ENCODE measurements around the gene EFCAB14.

DNA sequence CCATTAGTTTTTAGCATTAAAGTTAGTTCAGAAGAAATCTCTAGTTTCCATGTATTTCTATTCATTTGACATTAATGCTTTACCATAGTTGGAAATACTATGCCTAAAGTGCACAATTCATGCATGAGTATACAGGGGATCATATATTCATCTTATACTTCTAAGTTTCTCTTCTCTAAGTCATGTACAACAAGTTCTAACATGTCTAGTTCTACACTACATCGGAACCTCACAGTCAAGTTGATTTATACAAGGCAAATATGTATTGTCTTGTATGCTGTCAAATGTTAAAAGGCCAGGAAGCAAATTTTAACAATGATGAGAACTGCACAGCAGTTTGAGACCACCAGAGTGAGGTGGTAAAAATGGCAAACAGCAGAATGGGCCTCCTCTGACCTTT, 79.4 kb downstream of the EFCAB14 start:
- TF ChIP-seq, protein P1, sequence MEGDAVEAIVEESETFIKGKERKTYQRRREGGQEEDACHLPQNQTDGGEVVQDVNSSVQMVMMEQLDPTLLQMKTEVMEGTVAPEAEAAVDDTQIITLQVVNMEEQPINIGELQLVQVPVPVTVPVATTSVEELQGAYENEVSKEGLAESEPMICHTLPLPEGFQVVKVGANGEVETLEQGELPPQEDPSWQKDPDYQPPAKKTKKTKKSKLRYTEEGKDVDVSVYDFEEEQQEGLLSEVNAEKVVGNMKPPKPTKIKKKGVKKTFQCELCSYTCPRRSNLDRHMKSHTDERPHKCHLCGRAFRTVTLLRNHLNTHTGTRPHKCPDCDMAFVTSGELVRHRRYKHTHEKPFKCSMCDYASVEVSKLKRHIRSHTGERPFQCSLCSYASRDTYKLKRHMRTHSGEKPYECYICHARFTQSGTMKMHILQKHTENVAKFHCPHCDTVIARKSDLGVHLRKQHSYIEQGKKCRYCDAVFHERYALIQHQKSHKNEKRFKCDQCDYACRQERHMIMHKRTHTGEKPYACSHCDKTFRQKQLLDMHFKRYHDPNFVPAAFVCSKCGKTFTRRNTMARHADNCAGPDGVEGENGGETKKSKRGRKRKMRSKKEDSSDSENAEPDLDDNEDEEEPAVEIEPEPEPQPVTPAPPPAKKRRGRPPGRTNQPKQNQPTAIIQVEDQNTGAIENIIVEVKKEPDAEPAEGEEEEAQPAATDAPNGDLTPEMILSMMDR (IDR thresholded peaks at IDR 0.05 in 2 of 3, conservative IDR thresholded peaks at IDR 0.05 in 1 of 3; ENCODE audit: borderline replicate concordance in 1 of 3, insufficient read depth in 1 of 3, low read depth in 2 of 3, low read length in 2 of 3): no peak
- TF ChIP-seq CEBPB (IDR thresholded peaks at IDR 0.05; ENCODE audit: low read depth) (no peak), ZNF274 (IDR thresholded peaks at IDR 0.05; ENCODE audit: low read depth, low read length) (no peak), SIN3A (IDR thresholded peaks at IDR 0.05; ENCODE audit: low read depth) (no peak), POLR2A (IDR thresholded peaks at IDR 0.05; ENCODE audit: borderline replicate concordance, extremely low read depth, insufficient read depth, insufficient read length) (no peak), EZH2phosphoT487 (IDR thresholded peaks at IDR 0.05; ENCODE audit: borderline replicate concordance) (no peak), EGR1 (IDR thresholded peaks at IDR 0.05; ENCODE audit: low read depth) (no peak), EZH2 (IDR thresholded peaks at IDR 0.05) (no peak), YY1 (IDR thresholded peaks at IDR 0.05; ENCODE audit: extremely low read depth, insufficient replicate concordance, low read depth, low read length) (no peak), POLR2AphosphoS5 (IDR thresholded peaks at IDR 0.05; ENCODE audit: low read depth, low read length) (no peak)
- TF ChIP-seq, protein P2, sequence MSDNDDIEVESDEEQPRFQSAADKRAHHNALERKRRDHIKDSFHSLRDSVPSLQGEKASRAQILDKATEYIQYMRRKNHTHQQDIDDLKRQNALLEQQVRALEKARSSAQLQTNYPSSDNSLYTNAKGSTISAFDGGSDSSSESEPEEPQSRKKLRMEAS (IDR thresholded peaks at IDR 0.05): no peak
- TF ChIP-seq, protein P3, sequence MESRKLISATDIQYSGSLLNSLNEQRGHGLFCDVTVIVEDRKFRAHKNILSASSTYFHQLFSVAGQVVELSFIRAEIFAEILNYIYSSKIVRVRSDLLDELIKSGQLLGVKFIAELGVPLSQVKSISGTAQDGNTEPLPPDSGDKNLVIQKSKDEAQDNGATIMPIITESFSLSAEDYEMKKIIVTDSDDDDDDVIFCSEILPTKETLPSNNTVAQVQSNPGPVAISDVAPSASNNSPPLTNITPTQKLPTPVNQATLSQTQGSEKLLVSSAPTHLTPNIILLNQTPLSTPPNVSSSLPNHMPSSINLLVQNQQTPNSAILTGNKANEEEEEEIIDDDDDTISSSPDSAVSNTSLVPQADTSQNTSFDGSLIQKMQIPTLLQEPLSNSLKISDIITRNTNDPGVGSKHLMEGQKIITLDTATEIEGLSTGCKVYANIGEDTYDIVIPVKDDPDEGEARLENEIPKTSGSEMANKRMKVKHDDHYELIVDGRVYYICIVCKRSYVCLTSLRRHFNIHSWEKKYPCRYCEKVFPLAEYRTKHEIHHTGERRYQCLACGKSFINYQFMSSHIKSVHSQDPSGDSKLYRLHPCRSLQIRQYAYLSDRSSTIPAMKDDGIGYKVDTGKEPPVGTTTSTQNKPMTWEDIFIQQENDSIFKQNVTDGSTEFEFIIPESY (IDR thresholded peaks at IDR 0.05; ENCODE audit: extremely low read depth, insufficient replicate concordance, low read length): no peak
- TF ChIP-seq, protein P4, sequence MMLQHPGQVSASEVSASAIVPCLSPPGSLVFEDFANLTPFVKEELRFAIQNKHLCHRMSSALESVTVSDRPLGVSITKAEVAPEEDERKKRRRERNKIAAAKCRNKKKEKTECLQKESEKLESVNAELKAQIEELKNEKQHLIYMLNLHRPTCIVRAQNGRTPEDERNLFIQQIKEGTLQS (IDR thresholded peaks at IDR 0.05): no peak
